Epithelial cell of esophagus (primary cell): ENCODE data around the gene EFNA4.

Experiments
- DNase-seq: peaks from one replicate; pipeline ENCODE4 v3.0.0; 2010; ENCODE audit warnings: low read depth
- H3K4me3 ChIP-seq: 2 replicates; pipeline ENCODE4 v1.5.1; 2011; ENCODE audit warnings: mild to moderate bottlenecking, low read length, control low read depth
- TF ChIP-seq, protein P1 (sequence below): IDR thresholded peaks from 2 replicates; pipeline ENCODE4 v1.5.1; 2011; ENCODE audit warnings: low read depth, mild to moderate bottlenecking, low read length, control low read depth, inconsistent platforms; ENCODE audit not compliant: insufficient read depth; ENCODE audit errors: missing control alignments

EFNA4 gene

DNA sequence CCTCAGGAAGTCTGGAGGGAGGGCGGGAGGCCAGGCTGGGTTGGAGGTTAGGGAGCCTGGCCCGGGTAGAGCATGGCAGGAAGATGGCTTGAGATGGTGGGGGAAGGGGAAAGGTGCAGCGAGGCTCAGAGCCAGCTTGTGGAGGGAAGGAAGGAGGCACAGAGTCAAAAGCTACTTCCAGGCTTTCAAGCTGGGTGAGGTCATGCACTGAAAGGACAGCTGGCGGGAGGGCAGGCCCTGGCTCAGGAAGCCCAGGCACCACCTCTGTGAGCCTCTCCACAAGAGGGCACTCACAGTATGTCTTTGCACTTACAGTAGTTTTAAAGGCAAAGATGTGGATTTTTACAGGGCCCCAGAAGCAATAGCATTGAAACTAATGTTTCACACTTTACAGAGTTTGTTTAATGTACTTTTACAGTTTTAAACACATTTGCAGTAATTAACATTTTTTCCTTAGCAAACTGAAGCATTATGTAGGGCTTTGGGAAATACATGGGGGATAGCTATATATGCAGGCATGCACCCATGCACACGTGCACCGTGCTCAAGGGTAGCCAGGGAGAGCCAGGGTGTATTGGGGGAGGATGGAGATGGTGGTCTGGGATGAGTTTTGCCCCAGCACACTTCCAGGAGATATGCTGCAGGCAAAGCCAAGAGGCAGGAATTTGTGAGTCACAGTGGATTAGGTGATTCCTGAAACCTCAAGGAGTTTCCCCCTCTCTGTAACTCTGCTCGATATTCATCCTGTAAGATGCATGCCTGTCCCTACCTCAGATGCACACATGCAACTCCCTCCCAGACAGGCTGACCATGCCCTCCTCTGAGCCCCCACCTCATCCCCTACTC, 18.5 kb upstream of the EFNA4 start:
- TF ChIP-seq, protein P1, sequence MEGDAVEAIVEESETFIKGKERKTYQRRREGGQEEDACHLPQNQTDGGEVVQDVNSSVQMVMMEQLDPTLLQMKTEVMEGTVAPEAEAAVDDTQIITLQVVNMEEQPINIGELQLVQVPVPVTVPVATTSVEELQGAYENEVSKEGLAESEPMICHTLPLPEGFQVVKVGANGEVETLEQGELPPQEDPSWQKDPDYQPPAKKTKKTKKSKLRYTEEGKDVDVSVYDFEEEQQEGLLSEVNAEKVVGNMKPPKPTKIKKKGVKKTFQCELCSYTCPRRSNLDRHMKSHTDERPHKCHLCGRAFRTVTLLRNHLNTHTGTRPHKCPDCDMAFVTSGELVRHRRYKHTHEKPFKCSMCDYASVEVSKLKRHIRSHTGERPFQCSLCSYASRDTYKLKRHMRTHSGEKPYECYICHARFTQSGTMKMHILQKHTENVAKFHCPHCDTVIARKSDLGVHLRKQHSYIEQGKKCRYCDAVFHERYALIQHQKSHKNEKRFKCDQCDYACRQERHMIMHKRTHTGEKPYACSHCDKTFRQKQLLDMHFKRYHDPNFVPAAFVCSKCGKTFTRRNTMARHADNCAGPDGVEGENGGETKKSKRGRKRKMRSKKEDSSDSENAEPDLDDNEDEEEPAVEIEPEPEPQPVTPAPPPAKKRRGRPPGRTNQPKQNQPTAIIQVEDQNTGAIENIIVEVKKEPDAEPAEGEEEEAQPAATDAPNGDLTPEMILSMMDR, result peak; percentile 69
- DNase-seq, result peak; percentile 68
- H3K4me3 ChIP-seq, result no peak overlapping the region

DNA sequence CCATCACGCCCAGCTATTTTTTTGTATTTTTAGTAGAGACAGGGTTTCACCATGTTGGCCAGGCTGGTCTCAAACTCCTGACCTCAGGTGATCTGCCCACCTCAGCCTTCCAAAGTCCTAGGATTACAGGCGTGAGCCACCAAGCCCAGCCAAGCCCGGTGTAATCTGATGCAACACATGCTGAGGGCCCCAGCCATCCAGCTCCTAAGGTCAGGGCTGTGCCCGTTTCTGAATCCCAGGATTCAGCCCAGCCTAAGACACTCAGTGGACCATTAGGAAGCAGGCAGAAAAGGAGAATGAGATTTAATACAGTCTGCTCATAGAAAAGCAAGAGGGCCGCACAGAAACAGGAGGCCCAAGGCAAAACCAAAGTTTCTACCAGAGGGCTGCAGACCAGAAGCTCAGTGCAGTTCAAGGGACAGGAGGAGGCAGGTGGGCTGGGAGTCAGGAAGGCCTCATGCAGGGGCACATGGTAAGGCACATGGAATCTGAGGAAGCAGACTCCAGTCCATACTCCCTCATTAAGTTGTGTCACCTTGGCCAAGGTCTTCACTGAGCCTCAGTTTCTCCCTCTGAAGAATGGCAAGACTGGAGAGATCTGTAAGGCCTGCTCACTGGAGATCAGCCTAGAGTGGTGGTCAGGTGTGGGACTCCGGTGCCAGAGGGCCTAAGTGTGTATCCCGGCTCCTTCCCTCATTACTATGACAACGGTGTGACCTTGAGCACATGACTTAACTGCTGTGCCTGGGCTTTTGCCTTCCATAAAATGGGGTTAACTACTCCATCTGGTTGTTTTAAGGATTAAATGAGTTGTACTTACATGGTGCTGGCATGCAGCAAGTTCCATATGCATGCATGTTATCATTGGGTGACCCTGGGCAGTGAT, 14.8 kb upstream of the EFNA4 start:
- H3K4me3 ChIP-seq, result no peak overlapping the region
- DNase-seq, result no peak
- TF ChIP-seq, protein P1, result no peak

DNA sequence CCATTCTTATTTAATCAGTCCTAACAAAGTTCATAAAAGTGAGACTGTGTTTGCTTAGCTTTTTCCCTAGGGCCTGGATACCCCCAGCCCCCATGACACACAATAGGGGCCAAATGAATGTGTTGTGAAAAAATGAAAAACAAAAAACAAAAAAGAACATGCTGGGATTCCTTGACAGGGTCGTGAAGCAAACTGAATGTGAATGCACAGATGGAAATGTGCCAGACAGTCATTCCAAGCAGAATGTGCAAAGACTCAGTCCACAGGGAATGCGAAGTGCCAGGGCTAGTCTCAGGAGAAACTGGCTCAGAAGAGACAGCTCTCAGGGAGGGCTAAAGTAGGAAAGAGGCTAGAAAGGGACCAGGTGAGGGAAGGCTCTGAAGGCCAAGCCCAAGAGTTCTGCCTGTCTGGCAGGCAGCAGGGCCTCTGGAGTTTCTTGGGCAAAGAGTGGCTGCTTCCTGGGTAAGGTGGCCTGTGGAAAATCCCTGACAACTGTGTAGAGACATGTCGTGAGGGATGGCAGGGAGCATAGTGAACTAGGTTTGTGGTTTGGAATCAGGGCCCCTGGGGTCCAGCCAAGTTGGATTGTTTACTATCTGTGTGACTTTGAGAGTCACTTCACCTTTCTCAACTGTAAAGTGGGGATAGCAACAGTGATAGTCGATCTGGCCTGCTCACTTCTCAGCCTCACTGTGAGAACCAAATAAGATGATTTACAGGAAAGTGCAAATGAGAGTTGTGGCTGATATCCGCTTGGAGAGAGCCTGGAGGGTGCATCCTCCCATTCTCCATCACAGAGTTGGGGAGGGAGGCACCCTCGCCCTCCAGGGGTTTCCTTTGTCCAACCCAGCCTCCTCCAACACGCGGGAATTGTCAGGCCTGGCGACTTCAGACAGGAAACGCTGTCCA, 13.6 kb upstream of the EFNA4 start:
- peak overlapping the region; percentile 65 for H3K4me3 ChIP-seq
- peak; percentile 56 for DNase-seq
- TF ChIP-seq, protein P1, result no peak

DNA sequence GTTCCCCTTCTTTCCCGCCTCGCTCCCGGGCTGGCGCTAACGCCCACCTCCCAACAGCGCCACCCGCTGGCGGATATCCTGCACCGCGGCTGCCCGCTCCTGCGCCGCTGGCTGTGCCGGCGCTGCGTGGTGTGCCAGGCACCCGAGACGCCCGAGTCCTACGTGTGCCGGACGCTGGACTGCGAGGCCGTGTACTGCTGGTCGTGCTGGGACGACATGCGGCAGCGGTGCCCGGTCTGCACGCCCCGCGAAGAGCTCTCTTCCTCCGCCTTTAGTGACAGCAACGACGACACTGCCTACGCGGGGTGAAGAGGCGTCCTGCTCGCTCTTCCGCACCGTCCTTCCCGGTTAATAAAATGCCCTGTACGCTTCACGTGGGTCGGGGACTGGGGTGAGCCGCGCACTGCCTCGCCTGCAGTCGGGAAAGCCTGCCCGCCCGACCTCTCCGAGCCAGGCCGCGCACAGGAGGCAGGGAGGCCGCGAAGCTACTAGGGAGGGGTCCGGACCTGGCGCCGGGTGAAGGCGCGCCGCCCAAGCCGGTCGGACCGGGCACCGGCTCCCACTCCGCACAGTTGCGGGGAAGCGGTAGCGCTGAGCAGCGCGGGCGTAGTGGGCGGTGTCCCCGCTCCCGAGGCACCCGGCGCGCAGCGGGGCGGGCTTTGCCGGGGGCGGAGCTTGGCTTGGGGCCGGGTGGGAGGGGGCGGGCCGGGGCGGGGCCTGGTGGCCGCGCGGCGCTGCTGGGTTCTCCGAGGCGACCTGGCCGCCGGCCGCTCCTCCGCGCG, 12.8 kb upstream of the EFNA4 start, which contains the start of gene ADAM15:
Gene ADAM15 (plus strand): TSS at position 757 of the 782 bp plus-strand sequence. CDS start 71 bp downstream, outside the sequence.
- peak within 1 kb of the TSS; percentile 86 for H3K4me3 ChIP-seq
- DNase-seq, result peak; percentile 84
- TF ChIP-seq, protein P1, result peak; percentile 64

DNA sequence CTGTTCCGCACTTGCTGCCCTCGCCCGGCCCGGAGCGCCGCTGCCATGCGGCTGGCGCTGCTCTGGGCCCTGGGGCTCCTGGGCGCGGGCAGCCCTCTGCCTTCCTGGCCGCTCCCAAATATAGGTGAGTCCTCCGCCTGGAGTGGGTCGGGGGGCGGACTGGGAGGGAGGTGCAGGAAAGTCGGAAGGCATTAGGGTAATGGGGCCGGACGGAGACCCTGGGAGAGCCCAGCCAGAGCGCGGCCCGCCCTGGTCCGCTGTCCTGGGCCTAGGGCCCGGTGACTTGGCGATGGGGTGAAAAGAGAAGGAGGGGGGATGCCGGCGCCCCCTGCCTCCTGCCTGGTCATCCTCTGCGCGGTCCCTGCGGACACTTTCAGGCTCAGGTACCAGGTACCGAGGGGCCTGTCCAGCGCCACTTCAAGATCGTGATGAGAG, 12.2 kb upstream of the EFNA4 start:
- no peak for DNase-seq
- TF ChIP-seq, protein P1, result no peak

DNA sequence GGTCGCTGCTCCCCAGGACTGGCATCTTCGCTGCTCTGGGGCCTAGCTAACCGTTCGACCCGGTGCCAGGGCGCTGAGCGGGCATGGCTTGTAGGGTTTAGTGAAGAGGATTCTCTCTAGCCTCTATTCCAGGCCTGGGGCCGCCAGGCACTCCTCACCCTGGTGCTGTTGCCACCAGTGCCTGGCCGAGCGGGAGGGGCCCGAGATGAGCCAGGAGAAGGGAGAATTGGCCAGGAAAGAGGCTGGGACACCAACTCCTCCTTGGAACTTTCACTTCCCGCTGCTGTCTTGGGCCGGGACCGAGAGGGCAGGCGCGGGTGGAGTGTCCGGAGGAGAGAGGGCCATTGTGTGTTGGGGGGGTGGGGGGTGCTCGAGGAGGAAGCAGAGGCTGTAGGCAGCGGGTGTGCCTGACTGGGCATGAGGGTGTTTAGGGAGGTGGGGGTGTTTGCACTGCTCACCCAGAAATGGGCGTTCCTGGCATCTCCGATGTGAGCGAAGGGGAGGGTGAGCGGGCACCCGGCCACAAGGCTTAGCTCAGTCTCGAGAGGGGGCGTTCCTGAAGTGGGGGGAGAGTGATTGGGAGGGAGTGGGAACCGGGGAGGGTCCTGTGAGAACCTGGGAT, 11.7 kb upstream of the EFNA4 start:
- TF ChIP-seq, protein P1, result no peak
- peak; percentile 45 for DNase-seq

More for the DNA sequence above, 12.2 kb upstream of the EFNA4 start:
- H3K4me3 ChIP-seq, result peak overlapping the region; percentile 86

More for the DNA sequence above, 11.7 kb upstream of the EFNA4 start:
- H3K4me3 ChIP-seq, result peak overlapping the region; percentile 86
